Lung (tissue), 12 donors: ENCODE results near the gene POLD4. TPM values are rescaled to one million over a fixed set of nuclear protein-coding genes. Genes with fewer than 3 reads are reported as not detected.

ENCODE experiments used
- ATAC-seq: fragments of 200-7000 bp; cut with Tn5 transposase; one replicate; pipeline ENCODE4 v1.9.1; 2020; ENCODE audit warnings: moderate number of reproducible peaks; ENCODE audit not compliant: insufficient read depth, low FRiP score
- DNase-seq, 3 donors: peaks; one replicate each; pipeline ENCODE4 v3.0.0-alpha.2; 2013 to 2017
- H3K27ac ChIP-seq, 2 donors: one replicate each; pipeline ENCODE4 v1.5.1; 2013; ENCODE audit warnings: mild to moderate bottlenecking in 2 of 2, moderate library complexity in 2 of 2, control low read depth in 1 of 2, inconsistent platforms in 1 of 2, low read depth in 1 of 2, low read length in 1 of 2
- H3K27me3 ChIP-seq, 3 donors: one replicate each; pipeline ENCODE4 v1.5.1; 2013; ENCODE audit warnings: low read length in 2 of 3; ENCODE audit not compliant: control insufficient read depth in 3 of 3, insufficient read depth in 3 of 3
- H3K36me3 ChIP-seq, 4 donors: one replicate each; pipeline ENCODE4 v1.5.1; 2013; ENCODE audit warnings: low read length in 4 of 4, mild to moderate bottlenecking in 1 of 4, moderate library complexity in 1 of 4; ENCODE audit not compliant: control insufficient read depth in 4 of 4, insufficient read depth in 4 of 4
- H3K4me1 ChIP-seq, 5 donors: one replicate each; pipeline ENCODE4 v1.5.1; 2013; ENCODE audit warnings: low read length in 5 of 5, mild to moderate bottlenecking in 2 of 5, moderate library complexity in 1 of 5; ENCODE audit not compliant: control insufficient read depth in 5 of 5, insufficient read depth in 5 of 5
- H3K4me3 ChIP-seq: one replicate; pipeline ENCODE4 v1.5.1; 2013; ENCODE audit warnings: mild to moderate bottlenecking, control low read depth, moderate library complexity
- H3K9ac ChIP-seq, 2 donors: one replicate each; pipeline ENCODE4 v1.5.1; 2013; ENCODE audit warnings: low read length in 2 of 2, control low read depth in 1 of 2; ENCODE audit not compliant: insufficient read depth in 1 of 2
- H3K9me3 ChIP-seq, 4 donors: one replicate each; pipeline ENCODE4 v1.5.1; 2013; ENCODE audit warnings: low read length in 3 of 4, mild to moderate bottlenecking in 1 of 4, moderate library complexity in 1 of 4; ENCODE audit not compliant: control insufficient read depth in 4 of 4, insufficient read depth in 3 of 4
- WGBS, 2 donors: extraction: QIAGEN DNeasy Blood & Tissue Kit; methylation state at CpG; one replicate each; pipeline ENCODE4 v1.1.7; 2013; 5-methylcytosine and 5-hydroxymethylcytosine counted together
- polyA plus RNA-seq, 2 donors: library from polyadenylated mRNA; stranded (reverse); fragments of 200-250 nt; gene quantifications; one replicate each; pipeline ENCODE4 v1.2.1, GENCODE V29; 2013
- total RNA-seq, 2 donors: library from RNA; depleted of rRNA in 1 of 2; stranded (reverse); fragments of >200 nt in 1 of 2; gene quantifications; one replicate each; pipeline ENCODE4 v1.2.1, GENCODE V29; 2014 to 2021
- TF ChIP-seq, protein P1 (sequence below): IDR thresholded peaks from 2 replicates; pipeline ENCODE4 v1.5.1; 2012; ENCODE audit warnings: mild to moderate bottlenecking; ENCODE audit errors: control extremely low read depth, extremely low read depth
- donor health status: control.
- donor health status: control.
- donor health status: Bipolar disorder and iron deficiency.
- donor health status: healthy.
- donor health status: DM: yes; HTN: yes; CAD: no.

POLD4 gene
- total and polyA plus RNA-seq, 4 donors: 27.4 to 183 (median 101) TPM

DNA sequence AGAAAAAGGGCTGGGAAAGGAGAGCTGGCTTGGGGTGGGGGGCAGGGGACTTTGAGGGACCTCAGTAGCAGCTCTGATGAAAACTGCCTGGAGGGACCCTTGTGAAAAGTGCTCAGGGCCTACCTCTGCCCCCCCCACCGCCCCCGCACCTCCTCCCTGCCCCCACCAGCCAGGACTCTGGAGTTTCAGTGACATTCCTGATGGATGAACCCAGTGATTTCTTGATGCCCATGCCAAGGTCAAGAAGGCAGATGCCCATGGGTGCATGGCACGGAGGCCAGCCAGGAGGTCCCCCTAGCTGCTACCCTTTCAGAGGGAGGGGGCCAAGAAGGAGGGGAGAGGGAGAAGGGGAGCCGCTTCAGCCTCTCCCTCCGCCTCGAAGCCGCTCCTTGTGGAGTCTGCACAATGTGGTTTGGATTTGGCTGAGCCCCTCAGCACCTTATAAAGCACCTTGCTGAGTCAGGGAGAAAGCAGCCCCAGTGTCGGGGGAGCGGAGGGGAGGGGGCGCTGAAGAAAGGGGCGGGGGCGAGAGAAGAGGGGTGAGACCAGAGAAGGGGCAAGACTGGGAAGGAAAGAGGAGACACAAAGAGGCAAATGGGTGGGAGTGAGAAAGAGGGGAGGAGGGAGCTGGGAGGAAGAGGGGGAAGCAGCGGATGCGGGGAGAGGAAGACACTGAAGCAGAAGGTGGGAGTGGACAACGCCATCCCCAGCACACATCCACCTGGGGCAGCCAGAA is 22.1 kb upstream of the POLD4 start:
- Histone ChIP-seq H3K27ac (no peak overlapping the region), H3K9me3 (no peaks in the 10 kb centered on the region), H3K27me3 (peaks cover 0 to 7% (median 0%) of the 10 kb centered on the region in 3 donors), H3K4me1 (peaks cover 5 to 34% (median 19%) of the 10 kb centered on the region in 5 donors), H3K4me3 (no peak overlapping the region), H3K36me3 (no peaks in the 10 kb centered on the region), H3K9ac (no peak overlapping the region)
- 51 to 58% methylated on average over 15 of the region's 15 CpGs for WGBS, 2 donors
- no peak for DNase-seq
- ATAC-seq: no peak
- TF ChIP-seq, protein P1, sequence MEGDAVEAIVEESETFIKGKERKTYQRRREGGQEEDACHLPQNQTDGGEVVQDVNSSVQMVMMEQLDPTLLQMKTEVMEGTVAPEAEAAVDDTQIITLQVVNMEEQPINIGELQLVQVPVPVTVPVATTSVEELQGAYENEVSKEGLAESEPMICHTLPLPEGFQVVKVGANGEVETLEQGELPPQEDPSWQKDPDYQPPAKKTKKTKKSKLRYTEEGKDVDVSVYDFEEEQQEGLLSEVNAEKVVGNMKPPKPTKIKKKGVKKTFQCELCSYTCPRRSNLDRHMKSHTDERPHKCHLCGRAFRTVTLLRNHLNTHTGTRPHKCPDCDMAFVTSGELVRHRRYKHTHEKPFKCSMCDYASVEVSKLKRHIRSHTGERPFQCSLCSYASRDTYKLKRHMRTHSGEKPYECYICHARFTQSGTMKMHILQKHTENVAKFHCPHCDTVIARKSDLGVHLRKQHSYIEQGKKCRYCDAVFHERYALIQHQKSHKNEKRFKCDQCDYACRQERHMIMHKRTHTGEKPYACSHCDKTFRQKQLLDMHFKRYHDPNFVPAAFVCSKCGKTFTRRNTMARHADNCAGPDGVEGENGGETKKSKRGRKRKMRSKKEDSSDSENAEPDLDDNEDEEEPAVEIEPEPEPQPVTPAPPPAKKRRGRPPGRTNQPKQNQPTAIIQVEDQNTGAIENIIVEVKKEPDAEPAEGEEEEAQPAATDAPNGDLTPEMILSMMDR: no peak

DNA sequence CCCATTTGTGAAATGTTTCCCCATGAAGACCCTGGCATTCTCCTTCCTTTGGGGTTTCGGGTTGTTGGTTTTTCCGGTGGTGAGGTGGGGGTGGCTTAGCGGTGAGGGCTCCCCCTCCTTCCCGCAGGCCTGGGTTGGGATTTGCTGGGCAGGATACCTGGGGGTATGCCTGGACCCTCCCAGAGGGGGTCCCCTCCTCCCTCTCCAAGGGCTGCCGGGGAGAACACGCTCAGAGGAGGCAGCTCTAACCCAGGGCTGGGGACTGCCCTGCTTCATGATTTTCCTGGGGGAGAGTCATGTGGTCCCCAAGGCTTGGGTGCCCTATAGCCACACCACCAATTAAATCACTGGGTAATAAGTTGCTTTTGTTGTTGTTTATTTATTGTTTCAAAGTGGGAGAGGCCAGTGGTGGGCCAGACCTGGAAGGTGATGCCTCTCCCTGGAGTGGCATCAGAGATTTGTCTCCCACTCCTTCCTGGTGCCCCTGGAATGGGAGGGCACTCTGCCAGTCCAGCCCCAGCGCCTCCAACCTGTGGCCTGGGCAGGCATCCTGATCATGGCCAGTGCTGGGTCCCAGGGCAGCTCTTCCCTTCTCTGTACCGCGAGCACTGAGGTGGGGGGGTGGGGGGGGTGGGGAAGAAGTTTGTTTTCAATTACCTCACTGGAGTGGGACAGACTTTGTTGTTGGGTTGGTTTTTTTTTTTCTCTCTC is 21.4 kb upstream of the POLD4 start:
- ATAC-seq (no peak), DNase-seq (no peak)
- peak overlapping the region; percentile 80 to 98 for H3K27ac ChIP-seq
- no peak overlapping the region for H3K4me3 ChIP-seq
- H3K36me3 ChIP-seq: no peaks in the 10 kb centered on the region
- peaks cover 5 to 40% (median 21%) of the 10 kb centered on the region in 5 donors for H3K4me1 ChIP-seq
- TF ChIP-seq, protein P1: no peak
- H3K9ac ChIP-seq: no peak overlapping the region
- WGBS, 2 donors: 16 to 24% methylated on average over 9 of the region's 9 CpGs
- H3K9me3 ChIP-seq: no peaks in the 10 kb centered on the region
- peaks cover 0 to 7% (median 0%) of the 10 kb centered on the region in 3 donors for H3K27me3 ChIP-seq

DNA sequence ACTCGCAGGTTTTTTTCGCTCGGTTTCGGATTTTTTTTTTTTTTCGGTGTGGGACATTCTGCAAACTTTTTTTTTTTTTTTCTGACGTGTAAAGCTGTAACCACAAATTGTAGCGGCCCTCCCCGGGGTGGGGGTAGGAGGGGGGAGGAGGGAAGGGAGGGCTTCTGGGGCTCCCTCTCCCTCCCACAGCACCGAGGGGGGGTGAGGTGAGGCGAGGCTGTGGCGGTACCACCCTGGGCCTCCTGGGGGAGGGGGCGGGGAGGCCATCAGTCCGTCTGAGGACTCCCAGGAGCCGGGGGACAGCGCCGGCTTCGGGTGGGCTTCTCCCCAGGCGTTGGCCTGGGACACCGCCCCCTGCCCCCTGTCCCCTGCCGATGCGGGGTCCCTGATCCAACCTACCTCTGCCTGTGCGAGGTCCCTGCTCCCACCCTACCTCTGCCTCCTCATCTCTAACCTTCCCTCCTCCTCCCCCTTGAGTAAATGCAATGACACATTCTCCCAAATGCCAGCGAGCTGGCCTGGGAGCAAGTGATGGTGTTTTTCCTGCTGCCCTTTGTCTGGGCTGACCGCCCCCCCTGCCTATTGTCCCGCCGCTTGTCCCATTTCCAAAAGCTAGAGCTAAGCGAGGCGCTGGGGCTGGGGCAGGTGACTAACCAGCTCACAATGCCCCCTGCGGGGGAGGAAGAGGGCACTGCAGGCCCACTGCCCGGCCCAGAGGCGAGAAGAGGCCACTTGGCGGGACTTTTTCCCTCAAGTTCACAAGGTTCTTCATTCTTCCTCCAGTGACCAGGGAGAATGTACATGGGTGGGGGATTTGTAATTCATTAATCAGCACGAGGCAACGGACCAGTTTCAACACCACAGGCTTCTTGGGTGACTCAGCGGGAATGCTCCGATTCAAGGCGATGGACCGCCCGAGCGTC is 20.6 kb upstream of the POLD4 start:
- Histone ChIP-seq H3K27me3 (peaks cover 0 to 7% (median 0%) of the 10 kb centered on the region in 3 donors), H3K36me3 (no peaks in the 10 kb centered on the region), H3K4me3 (peak overlapping the region; percentile 56), H3K27ac (peak overlapping the region; percentile 93 to 98), H3K4me1 (peaks cover 5 to 48% (median 21%) of the 10 kb centered on the region in 5 donors), H3K9me3 (no peaks in the 10 kb centered on the region), H3K9ac (peak overlapping the region in 1 of 2 donors; percentile 38)
- DNase-seq: peak; percentile 74 to 81 (median 77)
- 2 to 6% methylated on average over 34 to 40 of the region's 40 CpGs for WGBS, 2 donors
- TF ChIP-seq, protein P1: peak; percentile 39
- ATAC-seq: peak; percentile 68
